LNCaP clone FGC (cell line): ENCODE results near the gene POU3F1.

ENCODE experiments used
- DNase-seq: peaks from one replicate; pipeline ENCODE4 v3.0.0-alpha.2; 2011; ENCODE audit warnings: low read depth
- H3K4me3 ChIP-seq: 2 replicates; pipeline ENCODE4 v1.5.1; 2011; ENCODE audit warnings: mild to moderate bottlenecking, low read depth, low read length, control low read depth
- TF ChIP-seq, protein P1 (sequence below): IDR thresholded peaks from 2 replicates; pipeline ENCODE4 v1.5.1; 2012; ENCODE audit warnings: mild to moderate bottlenecking; ENCODE audit not compliant: control insufficient read depth, insufficient read depth; ENCODE audit errors: extremely low read depth

The POU3F1 gene

DNA sequence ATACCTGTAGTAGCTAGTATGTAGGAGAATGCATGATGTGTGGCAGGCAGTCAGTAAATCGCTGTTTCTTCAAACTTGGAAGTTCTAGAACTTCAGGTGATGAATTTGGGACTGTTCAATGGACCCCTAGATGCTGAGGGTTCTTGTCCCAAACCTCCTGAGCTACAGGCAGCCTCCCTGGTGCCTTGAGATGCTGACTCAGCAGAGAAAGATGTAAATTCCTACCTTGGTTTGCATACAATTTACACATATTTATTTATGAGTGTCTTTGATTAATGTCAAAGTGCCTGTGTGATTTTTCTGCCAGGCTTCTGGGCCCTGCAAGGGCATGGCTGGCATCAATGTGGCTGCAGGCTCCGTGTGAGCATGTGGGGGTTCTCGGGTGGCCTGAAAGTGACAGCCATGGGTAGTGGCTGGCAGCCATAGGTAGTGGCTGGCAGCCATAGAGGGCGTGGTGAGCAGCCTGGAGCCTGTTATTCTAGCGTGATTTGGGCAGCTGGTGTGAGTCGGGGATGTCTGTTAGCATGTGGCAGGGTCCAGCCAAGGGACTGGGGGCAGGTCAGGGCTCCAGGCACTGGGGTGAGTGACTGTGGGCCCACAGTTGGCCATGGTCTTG is 13.2 kb upstream of the POU3F1 start:
- no peak for DNase-seq
- H3K4me3 ChIP-seq: no peak overlapping the region
- TF ChIP-seq, protein P1, sequence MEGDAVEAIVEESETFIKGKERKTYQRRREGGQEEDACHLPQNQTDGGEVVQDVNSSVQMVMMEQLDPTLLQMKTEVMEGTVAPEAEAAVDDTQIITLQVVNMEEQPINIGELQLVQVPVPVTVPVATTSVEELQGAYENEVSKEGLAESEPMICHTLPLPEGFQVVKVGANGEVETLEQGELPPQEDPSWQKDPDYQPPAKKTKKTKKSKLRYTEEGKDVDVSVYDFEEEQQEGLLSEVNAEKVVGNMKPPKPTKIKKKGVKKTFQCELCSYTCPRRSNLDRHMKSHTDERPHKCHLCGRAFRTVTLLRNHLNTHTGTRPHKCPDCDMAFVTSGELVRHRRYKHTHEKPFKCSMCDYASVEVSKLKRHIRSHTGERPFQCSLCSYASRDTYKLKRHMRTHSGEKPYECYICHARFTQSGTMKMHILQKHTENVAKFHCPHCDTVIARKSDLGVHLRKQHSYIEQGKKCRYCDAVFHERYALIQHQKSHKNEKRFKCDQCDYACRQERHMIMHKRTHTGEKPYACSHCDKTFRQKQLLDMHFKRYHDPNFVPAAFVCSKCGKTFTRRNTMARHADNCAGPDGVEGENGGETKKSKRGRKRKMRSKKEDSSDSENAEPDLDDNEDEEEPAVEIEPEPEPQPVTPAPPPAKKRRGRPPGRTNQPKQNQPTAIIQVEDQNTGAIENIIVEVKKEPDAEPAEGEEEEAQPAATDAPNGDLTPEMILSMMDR: no peak

DNA sequence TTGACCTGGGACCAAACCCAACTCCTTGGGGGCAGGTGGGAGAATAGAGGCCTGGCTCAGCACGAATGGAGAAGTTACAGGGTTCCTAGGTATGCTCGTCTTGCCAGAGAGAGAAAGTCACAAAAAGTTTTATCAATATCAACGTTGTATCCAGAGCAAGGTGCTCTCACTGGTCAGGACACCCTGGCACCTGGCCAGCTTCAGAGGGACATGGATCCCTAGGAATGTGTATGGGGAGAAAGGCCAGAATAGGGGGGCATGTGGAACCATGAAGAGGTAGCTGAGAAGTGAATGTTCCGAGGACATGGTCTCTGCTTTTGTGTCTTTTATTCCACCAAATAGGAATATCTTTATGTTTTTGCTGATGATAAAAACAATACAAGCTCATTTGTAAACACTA is 9.4 kb upstream of the POU3F1 start:
- H3K4me3 ChIP-seq: no peak overlapping the region
- no peak for DNase-seq
- TF ChIP-seq, protein P1: no peak

DNA sequence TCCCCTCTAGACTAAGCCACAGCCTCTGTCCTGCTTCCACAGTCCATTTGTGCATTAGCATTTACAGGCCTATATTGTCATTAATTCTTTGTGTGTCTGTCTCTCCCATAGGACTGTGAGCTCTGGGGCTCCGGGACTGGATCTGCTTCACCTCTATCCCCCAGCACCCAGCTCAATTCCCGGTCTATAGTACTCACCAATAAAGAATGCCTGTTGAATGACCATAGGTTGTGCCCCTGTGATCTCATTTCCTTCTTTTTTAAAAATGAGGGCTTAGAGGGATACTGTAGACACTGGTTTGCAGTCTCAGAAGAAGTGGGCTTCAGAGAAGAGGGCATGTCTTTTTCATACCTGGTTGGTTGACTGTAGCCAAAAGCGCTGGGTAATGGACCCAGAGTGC is 8.8 kb upstream of the POU3F1 start:
- no peak overlapping the region for H3K4me3 ChIP-seq
- no peak for DNase-seq
- TF ChIP-seq, protein P1: no peak

DNA sequence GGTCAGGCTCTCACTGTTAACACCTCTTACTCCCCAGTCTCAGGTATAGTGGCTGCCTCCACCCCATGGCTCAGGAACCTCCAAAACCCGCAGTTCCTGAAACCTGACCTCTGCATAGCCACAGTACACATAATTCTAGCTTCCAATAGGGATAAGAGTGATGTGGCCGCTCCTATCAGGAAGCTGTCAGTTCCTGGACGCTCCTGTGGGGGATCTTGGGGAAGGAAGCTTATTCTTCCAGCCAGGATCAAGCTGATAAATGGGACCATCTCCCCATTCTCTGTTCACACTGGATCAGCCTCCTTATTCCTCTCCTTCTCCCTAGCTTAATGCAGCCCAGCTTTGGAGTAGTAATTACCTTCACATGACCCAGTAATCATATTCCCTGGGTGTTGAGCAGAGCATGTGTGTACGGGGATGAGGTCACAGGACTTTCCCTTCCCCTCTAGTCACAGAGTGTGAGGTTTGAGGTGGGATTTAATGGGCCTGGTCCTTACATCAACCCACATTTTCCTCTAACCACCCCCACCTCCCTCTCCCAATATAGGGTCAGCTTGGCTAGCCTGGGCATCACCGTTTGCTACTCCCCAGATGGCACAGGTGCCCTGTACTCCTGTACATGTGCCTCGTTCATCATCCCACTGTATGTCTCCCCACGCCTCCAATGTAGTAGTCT is 7.0 kb upstream of the POU3F1 start:
- no peak for DNase-seq
- TF ChIP-seq, protein P1: no peak
- no peak overlapping the region for H3K4me3 ChIP-seq

DNA sequence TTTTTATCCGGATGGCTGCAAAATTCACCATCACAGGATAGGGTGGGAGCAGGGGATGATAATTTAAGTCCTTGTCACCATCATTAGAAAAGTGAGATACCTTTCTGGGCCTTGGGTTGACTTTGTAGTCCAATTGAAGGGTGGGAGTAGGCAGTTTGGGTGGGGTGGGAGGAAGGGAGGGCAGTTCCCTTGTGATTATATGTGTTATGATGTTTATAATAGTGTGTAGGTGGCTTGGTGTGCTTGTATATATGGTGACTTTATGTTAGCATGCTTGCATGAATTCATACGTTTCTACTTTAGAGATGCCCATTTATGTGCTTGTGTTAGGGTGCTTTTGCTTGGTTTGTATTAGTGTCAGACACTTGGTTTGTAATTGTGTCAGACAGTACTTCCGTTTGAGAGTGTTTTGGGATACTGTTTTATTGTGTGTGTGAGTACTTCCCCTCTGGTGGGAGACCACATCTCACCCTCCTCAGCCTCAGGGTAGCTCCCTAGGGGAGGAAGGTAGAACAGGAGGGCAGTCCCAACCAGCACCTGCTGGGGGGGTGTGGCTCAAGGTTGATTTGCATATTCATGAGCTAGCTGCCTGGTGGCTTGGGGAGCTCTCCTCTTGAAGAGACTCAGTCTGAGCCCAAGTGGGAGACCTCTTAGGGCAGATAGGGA is 6.3 kb upstream of the POU3F1 start:
- TF ChIP-seq, protein P1: no peak
- DNase-seq: no peak
- H3K4me3 ChIP-seq: no peak overlapping the region

DNA sequence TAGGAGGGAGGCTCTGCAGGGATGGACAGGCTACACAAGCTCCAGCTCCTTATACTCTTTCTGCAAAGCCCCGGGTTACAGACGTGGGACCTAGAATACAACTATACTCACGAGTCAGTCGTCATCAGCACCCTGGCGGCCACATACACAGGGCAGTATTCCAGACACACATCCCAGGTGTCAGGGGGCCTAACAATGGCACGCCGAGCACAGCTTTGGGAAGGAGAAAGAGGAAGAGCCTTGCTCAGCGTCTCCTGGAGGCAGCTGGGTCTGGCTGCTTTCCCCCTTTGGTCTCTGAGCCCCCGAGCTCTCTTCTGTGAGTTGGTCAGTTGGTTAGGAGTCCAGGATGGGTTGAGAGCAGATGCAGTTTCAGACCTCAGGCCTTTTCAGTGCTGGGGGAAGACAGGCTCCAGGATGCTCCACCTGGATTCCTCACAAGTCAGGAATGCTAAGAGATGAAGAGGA is 4.5 kb upstream of the POU3F1 start:
- no peak overlapping the region for H3K4me3 ChIP-seq
- no peak for DNase-seq
- TF ChIP-seq, protein P1: no peak
